HepG2 (cell line): ENCODE data around the gene JPH2. TPM values are rescaled to one million over a fixed set of nuclear protein-coding genes. Genes with fewer than 3 reads are reported as not detected.

ENCODE experiments used
- ATAC-seq: fragments of 200-7000 bp; cut with Tn5 transposase; 3 replicates; pipeline ENCODE4 v1.9.1; 2020; ENCODE audit warnings: mild to moderate bottlenecking, moderate library complexity
- BruUV-seq: library from RNA; stranded (reverse); fragments of 400-500 nt; replicated peaks from 2 replicates; lab custom pipeline; 2021; lab: Mats Ljungman, UMichigan
- CTCF ChIA-PET: fragments of 300-600 bp; formaldehyde crosslinking; extraction: SDS; loops from one replicate; lab custom pipeline; 2021; ENCODE audit warnings: low total read pairs, inconsistent platforms, low intra/inter-chr PET ratio; lab: Yijun Ruan, JAX
- POLR2A ChIA-PET: fragments of 350-600 bp; sonication (Branson Sonifier 250); formaldehyde crosslinking; loops from one replicate; lab custom pipeline; 2020; ENCODE audit warnings: antibody characterized with exemption, inconsistent platforms; lab: Yijun Ruan, JAX
- DNase-seq: peaks from one replicate; pipeline ENCODE4 v3.0.0-alpha.2; 2015; ENCODE audit warnings: low spot score
- FAIRE-seq: peaks from 3 replicates; lab custom pipeline; 2011; peaks lifted over from hg19 to GRCh38; lab: Jason Lieb, UNC
- H2AFZ ChIP-seq: one replicate; pipeline ENCODE4 v1.6.1; 2011; ENCODE audit warnings: low read length, inconsistent platforms
- H3K27ac ChIP-seq: fragments of 300-600 bp; 3 replicates; pipeline ENCODE4 v1.8.0; 2011; ENCODE audit warnings: mixed run types, mild to moderate bottlenecking, mixed read lengths, low read length, inconsistent platforms; ENCODE audit not compliant: insufficient read depth; ENCODE audit errors: extremely low read length
- H3K27me3 ChIP-seq, 2 experiments: fragments of 200-600 bp in 1 of 2; 2 replicates in 1 of 2; 3 replicates in 1 of 2; pipeline versions ENCODE4 v1.6.0 to v1.8.0; 2011; ENCODE audit warnings: low read length in 2 of 2, mild to moderate bottlenecking in 2 of 2, moderate library complexity in 2 of 2, inconsistent platforms in 1 of 2; ENCODE audit not compliant: insufficient read depth in 2 of 2, control insufficient read depth in 1 of 2
- H3K36me3 ChIP-seq, 2 experiments: fragments of 200-600 bp in 1 of 2; replicated peaks in 1 of 2; 2 replicates in 1 of 2; 3 replicates in 1 of 2; pipeline versions ENCODE4 v1.5.1 to v1.8.0; 2011; ENCODE audit warnings: low read length in 2 of 2, inconsistent platforms in 1 of 2; ENCODE audit not compliant: insufficient read depth in 2 of 2, control insufficient read depth in 1 of 2
- H3K4me1 ChIP-seq: 2 replicates; pipeline ENCODE4 v1.5.1; 2012; ENCODE audit warnings: low read length, inconsistent platforms; ENCODE audit not compliant: insufficient read depth
- H3K4me2 ChIP-seq: 2 replicates; pipeline ENCODE4 v1.6.0; 2011; ENCODE audit warnings: low read depth, low read length, inconsistent platforms
- H3K4me3 ChIP-seq, 3 experiments: fragments of 200-600 bp in 1 of 3; sonication (generic), shearing (Covaris generic) in 1 of 3; replicated peaks in 1 of 3; 2 replicates each; pipeline ENCODE4 v1.5.1; 2011 to 2016; ENCODE audit warnings: low read length in 3 of 3, inconsistent platforms in 2 of 3, low read depth in 2 of 3, mild to moderate bottlenecking in 2 of 3, control low read depth in 1 of 3, mixed read lengths in 1 of 3; ENCODE audit not compliant: insufficient read depth in 1 of 3
- H3K79me2 ChIP-seq: one replicate; pipeline ENCODE4 v1.6.1; 2011; ENCODE audit warnings: low read length, inconsistent platforms; ENCODE audit not compliant: insufficient read depth
- H3K9ac ChIP-seq: 2 replicates; pipeline ENCODE4 v1.6.0; 2011; ENCODE audit warnings: mild to moderate bottlenecking, low read depth, low read length, inconsistent platforms; ENCODE audit not compliant: insufficient read depth
- H3K9me3 ChIP-seq: 2 replicates; pipeline ENCODE4 v1.5.1; 2012; ENCODE audit warnings: mild to moderate bottlenecking, low read length
- H4K20me1 ChIP-seq: 2 replicates; pipeline ENCODE4 v1.6.0; 2011; ENCODE audit warnings: inconsistent platforms, mild to moderate bottlenecking, low read length, moderate library complexity; ENCODE audit not compliant: insufficient read depth
- CENPX ChIP-seq: sonication (generic); formaldehyde crosslinking; IDR thresholded peaks from 2 replicates; pipeline ENCODE4 v1.9.0; 2021; ENCODE audit warnings: mild to moderate bottlenecking, missing genetic modification reagents, moderate library complexity
- MAFF ChIP-seq: IDR thresholded peaks from 2 replicates; pipeline ENCODE4 v1.6.1; 2011; ENCODE audit warnings: low read depth, low read length, improper control_type of control experiment
- MAFK ChIP-seq, 2 experiments: IDR thresholded peaks in 1 of 2; conservative IDR thresholded peaks in 1 of 2; 2 replicates each; pipeline ENCODE4 v1.6.1; 2011; ENCODE audit warnings: improper control_type of control experiment in 2 of 2, low read length in 2 of 2
- NFE2L2 ChIP-seq: fragments of 150-350 bp; IDR thresholded peaks from 2 replicates; pipeline ENCODE4 v1.6.1; 2014; ENCODE audit warnings: low read length
- POLR2A ChIP-seq, 2 experiments: IDR thresholded peaks; 2 replicates each; pipeline ENCODE4 v1.6.1; 2011; ENCODE audit warnings: low read depth in 2 of 2, low read length in 2 of 2, mild to moderate bottlenecking in 1 of 2, moderate library complexity in 1 of 2; ENCODE audit not compliant: insufficient read depth in 1 of 2
- POLR2AphosphoS2 ChIP-seq: IDR thresholded peaks from 2 replicates; pipeline ENCODE4 v1.6.1; 2011; ENCODE audit warnings: low read depth, low read length, improper control_type of control experiment
- RBFOX2 ChIP-seq: fragments of 200-400 bp; formaldehyde crosslinking; IDR thresholded peaks from 2 replicates; pipeline ENCODE4 v1.6.1; 2017; ENCODE audit warnings: low read depth, mild to moderate bottlenecking, low read length
- SAP130 ChIP-seq: IDR thresholded peaks from 2 replicates; pipeline ENCODE4 v1.6.1; 2016; ENCODE audit warnings: low read depth
- TOPORS ChIP-seq: sonication (generic); formaldehyde crosslinking; IDR thresholded peaks from 2 replicates; pipeline ENCODE4 v1.8.0; 2023; ENCODE audit warnings: mild to moderate bottlenecking, missing genetic modification reagents
- ZSCAN21 ChIP-seq: sonication (generic); formaldehyde crosslinking; IDR thresholded peaks from 2 replicates; pipeline ENCODE4 v1.8.0; 2022; ENCODE audit warnings: mild to moderate bottlenecking, missing genetic modification reagents, moderate library complexity, borderline replicate concordance
- WGBS: methylation state at CpG from one replicate; pipeline ENCODE4 v1.1.6; 2017; ENCODE audit warnings: low lambda C conversion rate; 5-methylcytosine and 5-hydroxymethylcytosine counted together
- in situ Hi-C: cut with HindIII; loops from 2 replicates; pipeline ENCODE4 v1.10.0; 2017; ENCODE audit warnings: low pct_unique_long_range_greater_than_20kb; ENCODE audit not compliant: extremely low pct_ligation_motif_present
- intact Hi-C: fragments of 100-400 bp; cut with micrococcal nuclease; formaldehyde crosslinking; loops from one replicate; pipeline ENCODE4 v1.10.0; 2022; ENCODE audit not compliant: unreplicated experiment
- polyA plus RNA-seq, 8 experiments: library from polyadenylated mRNA; depleted of rRNA in 3 of 8; stranded (reverse) in 7 of 8; unstranded in 1 of 8; fragments of >200 nt; fragmentation: Illumina TruSeq in 4 of 8; extraction: Trizol in 4 of 8; gene quantifications; 2 replicates each; pipeline versions ENCODE4 v1.2.1 to v1.2.3, GENCODE V29; 2011 to 2016; ENCODE audit warnings: low read depth in 4 of 8, missing spikeins in 1 of 8, mixed read lengths in 1 of 8; ENCODE audit not compliant: insufficient read depth in 1 of 8
- total RNA-seq, 5 experiments: library from RNA; depleted of rRNA; stranded (reverse); fragments of >200 nt; fragmentation: Illumina TruSeq; extraction: Trizol; gene quantifications; 2 replicates each; pipeline ENCODE4 v1.2.3, GENCODE V29; 2016; ENCODE audit warnings: low read depth in 1 of 5
- TF ChIP-seq, protein P1 (sequence below): sonication (generic); formaldehyde crosslinking; conservative IDR thresholded peaks from 2 replicates; pipeline ENCODE4 v1.8.0; 2022; ENCODE audit warnings: low read depth, missing genetic modification reagents
- TF ChIP-seq, protein P2 (sequence below): sonication (generic); formaldehyde crosslinking; IDR thresholded peaks from 2 replicates; pipeline ENCODE4 v1.8.1; 2022; ENCODE audit warnings: mild to moderate bottlenecking, missing genetic modification reagents
- TF ChIP-seq, protein P3 (sequence below): IDR thresholded peaks from 2 replicates; pipeline ENCODE4 v1.6.1; 2012; ENCODE audit warnings: low read depth, low read length, improper control_type of control experiment

The JPH2 gene
- total and polyA plus RNA-seq, 2 of the 13 experiments (the other 11 are each of a cell fraction or from before 2014, with no cell fraction given) = 0.42 TPM; not detected in 1

DNA sequence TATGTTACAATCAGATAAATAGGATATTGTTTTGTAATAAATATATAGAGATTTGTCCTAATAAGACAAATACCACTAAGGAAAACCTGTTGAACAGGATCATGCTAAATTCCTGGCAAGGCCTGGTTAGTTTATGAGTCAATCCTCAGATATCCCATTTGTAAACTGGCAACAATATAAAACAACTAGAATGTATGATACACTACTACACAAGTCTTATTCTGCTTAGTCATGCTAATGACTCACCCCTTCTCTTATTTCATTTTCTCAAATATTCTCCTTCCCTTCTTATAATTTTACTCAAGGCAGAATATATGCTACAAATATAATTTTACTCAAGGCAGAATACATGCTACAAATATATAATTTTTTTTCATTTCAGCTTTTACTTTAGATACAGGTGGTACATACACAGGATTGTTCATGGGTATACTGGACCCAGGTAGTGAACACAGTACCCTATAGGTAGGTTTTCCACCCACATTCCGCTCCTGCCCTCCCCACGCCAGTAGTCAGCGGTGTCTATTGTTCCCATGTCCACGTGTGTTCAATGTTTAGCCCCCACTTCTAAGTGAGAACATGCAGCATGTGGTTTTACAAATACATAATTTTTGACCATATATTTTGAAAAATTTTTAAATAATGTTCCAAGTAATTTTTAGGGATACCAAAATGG, 17.3 kb upstream of the JPH2 start:
- CTCF ChIA-PET = no interaction called here
- intact Hi-C loops (loop anchor here (10.0 kb wide), 2 partner anchors 479 to 539 kb away; partner anchors contain the start of genes GTSF1L and MYBL2), in situ Hi-C loops (no loop called here)
- H4K20me1 ChIP-seq = peaks cover 36% of the 10 kb centered on the region
- POLR2A ChIA-PET = no interaction called here
- no peak overlapping the region for H3K4me3 ChIP-seq
- peaks cover 51% of the 10 kb centered on the region for H3K4me1 ChIP-seq
- peaks cover 92% of the 10 kb centered on the region for H3K79me2 ChIP-seq
- H3K36me3 ChIP-seq = peaks cover 26 to 57% of the 10 kb centered on the region in 2 experiments
- H3K27me3 ChIP-seq = no peaks in the 10 kb centered on the region
- H2AFZ ChIP-seq = no peak overlapping the region
- no peak for TF ChIP-seq CENPX
- 0 out of 2 replicates have a peak, but pooled peaks have one; percentile 30 for TF ChIP-seq POLR2AphosphoS2
- peak; percentile 98 for TF ChIP-seq NFE2L2
- TF ChIP-seq TOPORS (CRISPR knock-in tag) = no peak
- TF ChIP-seq RBFOX2 = peak; percentile 56; the same call in 1 of the 2 replicates
- peak; percentile 71 for TF ChIP-seq MAFF
- peak; percentile 77 to 92 for TF ChIP-seq MAFK (conservative IDR thresholded peaks at IDR 0.05 in 1 of 2, IDR thresholded peaks at IDR 0.05 in 1 of 2; ENCODE audit: low read length in 2 of 2)
- peak; percentile 30; the same call in 1 of the 2 replicates for TF ChIP-seq SAP130 (CRISPR knock-in tag)
- TF ChIP-seq, protein P1, sequence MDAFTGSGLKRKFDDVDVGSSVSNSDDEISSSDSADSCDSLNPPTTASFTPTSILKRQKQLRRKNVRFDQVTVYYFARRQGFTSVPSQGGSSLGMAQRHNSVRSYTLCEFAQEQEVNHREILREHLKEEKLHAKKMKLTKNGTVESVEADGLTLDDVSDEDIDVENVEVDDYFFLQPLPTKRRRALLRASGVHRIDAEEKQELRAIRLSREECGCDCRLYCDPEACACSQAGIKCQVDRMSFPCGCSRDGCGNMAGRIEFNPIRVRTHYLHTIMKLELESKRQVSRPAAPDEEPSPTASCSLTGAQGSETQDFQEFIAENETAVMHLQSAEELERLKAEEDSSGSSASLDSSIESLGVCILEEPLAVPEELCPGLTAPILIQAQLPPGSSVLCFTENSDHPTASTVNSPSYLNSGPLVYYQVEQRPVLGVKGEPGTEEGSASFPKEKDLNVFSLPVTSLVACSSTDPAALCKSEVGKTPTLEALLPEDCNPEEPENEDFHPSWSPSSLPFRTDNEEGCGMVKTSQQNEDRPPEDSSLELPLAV = no peak
- TF ChIP-seq, protein P2, sequence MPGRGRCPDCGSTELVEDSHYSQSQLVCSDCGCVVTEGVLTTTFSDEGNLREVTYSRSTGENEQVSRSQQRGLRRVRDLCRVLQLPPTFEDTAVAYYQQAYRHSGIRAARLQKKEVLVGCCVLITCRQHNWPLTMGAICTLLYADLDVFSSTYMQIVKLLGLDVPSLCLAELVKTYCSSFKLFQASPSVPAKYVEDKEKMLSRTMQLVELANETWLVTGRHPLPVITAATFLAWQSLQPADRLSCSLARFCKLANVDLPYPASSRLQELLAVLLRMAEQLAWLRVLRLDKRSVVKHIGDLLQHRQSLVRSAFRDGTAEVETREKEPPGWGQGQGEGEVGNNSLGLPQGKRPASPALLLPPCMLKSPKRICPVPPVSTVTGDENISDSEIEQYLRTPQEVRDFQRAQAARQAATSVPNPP (CRISPR knock-in tag) = no peak
- no peak for TF ChIP-seq ZSCAN21
- 0 out of 4 replicates have a peak, but pooled peaks of 1 of the 2 experiments have one; percentile 21 for TF ChIP-seq POLR2A (IDR thresholded peaks at IDR 0.05; ENCODE audit: insufficient read depth in 1 of 2, low read depth in 2 of 2, low read length in 2 of 2)
- TF ChIP-seq, protein P3, sequence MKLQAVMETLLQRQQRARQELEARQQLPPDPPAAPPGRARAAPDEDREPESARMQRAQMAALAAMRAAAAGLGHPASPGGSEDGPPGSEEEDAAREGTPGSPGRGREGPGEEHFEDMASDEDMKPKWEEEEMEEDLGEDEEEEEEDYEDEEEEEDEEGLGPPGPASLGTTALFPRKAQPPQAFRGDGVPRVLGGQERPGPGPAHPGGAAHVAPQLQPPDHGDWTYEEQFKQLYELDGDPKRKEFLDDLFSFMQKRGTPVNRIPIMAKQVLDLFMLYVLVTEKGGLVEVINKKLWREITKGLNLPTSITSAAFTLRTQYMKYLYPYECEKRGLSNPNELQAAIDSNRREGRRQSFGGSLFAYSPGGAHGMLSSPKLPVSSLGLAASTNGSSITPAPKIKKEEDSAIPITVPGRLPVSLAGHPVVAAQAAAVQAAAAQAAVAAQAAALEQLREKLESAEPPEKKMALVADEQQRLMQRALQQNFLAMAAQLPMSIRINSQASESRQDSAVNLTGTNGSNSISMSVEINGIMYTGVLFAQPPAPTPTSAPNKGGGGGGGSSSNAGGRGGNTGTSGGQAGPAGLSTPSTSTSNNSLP = 0 out of 2 replicates have a peak, but pooled peaks have one; percentile 10
- peak overlapping the region; percentile 16 for H3K27ac ChIP-seq
- no peak for DNase-seq
- H3K4me2 ChIP-seq = no peak overlapping the region
- ATAC-seq = no peak
- no peak for FAIRE-seq
- 97% methylated on average over 4 of the region's 4 CpGs for WGBS
- H3K9ac ChIP-seq = no peak overlapping the region
- no peaks in the 10 kb centered on the region for H3K9me3 ChIP-seq
- BruUV-seq = no TSS peak
